HG02588 (cell line): ENCODE data around the gene RPS8.
"Not testable (repeated sequence)": the region's sequence is repeated elsewhere in the genome, so short reads cannot be mapped to it uniquely, and the experiment has no call there.

Experiments
- ATAC-seq: cut with Tn5 transposase; IDR thresholded peaks from one replicate; pipeline ENCODE4 v1.9.1; 2021; ENCODE audit warnings: mild to moderate bottlenecking, moderate library complexity; ENCODE audit not compliant: unreplicated experiment

RPS8 gene

GRCh38 chr1:44780583-44781121 lies 5.3 kb downstream of the RPS8 start:
- no peak for ATAC-seq

- ATAC-seq: no peak
Measured at GRCh38 chr1:44783697-44784093, 8.4 kb downstream of the RPS8 start.

DNA sequence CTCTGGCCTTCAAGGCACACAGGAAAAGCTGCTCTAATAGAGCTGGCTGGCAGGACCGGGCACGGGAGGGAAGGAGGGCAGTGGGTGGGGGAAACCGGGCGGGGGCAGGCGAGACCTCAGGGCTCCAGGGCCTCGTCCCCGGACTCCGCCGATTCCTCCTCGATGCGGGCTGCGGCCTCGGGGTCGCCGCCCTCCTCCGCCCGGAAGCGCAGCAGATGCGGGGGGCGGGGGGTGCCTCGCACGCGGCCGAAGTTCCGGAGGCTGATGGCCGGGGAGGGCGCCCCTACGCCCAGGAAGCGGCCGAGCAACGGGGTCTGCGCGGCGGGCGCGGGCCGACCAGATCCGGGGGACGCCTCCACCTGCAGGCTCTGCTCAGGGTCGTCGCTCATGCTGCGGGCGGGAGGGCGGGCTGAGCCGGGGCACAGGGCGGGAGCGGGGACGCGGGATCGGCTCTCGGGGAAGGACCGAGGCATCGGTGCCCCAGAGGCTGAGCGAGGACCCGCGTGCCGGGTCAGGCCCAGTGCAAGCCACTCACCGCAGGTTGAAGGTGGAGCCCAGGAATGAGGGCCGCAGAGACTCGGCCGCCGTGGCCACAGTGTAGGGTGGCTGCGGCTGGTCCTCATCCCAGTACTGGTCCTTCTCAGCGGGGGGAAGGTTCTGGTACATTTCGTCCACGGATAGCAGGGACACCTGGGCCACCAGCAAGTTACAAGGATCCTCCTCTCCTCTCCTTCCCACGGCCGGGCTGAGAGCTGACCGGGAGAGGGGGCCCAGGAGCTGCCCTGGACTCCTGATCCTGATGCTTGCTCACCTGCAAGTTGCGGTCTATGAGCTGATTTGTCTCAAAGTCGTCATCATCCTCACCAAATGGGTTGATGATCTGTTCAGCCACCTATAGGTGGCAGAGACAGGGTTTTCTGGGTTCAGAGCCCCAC lies 9.0 kb downstream of the RPS8 start:
- ATAC-seq: no peak

DNA sequence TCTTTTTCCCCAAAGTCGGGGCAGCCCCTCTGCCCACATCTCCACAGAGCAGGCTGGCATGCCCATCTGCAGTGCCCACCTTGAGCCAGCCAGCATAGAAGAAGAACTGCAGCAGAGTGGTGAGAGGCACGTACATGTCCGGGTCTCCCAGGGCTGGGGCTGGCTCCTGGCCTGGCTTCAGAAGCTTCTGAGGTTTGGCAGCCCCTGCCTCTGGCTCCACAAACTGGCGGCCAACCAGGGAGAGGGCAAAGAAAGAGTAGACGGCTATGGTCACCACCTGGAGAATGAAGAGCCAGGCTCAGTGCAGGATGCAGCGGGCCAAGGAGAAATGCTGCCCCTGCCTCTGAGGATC lies 9.7 kb downstream of the RPS8 start:
- ATAC-seq: no peak

- no peak for ATAC-seq
Measured at GRCh38 chr1:44785501-44786137, 10.3 kb downstream of the RPS8 start.

GRCh38 chr1:44786138-44786840 lies 10.9 kb downstream of the RPS8 start:
- no peak for ATAC-seq

GRCh38 chr1:44786841-44787426 lies 11.6 kb downstream of the RPS8 start:
- no peak for ATAC-seq

DNA sequence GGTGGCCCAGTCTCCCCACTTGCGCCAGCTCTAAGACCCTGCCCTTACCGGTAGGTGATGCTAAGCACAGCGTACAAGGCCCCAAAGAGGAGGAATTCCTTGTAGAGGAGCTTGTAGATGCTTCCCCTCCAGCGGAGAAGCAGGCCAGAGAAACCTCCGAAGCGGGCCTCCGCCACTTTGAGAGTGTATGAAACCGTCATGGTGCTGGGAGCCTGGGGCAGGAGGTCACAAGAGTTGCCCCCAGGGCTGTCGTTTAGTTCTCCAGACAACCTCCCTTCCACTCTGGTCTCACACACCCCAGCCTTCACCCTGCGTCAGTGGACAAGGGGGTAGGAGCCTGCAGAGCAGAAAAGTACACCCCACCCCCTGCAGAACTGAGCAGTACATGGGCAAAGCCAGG lies 12.2 kb downstream of the RPS8 start:
- no peak for ATAC-seq

DNA sequence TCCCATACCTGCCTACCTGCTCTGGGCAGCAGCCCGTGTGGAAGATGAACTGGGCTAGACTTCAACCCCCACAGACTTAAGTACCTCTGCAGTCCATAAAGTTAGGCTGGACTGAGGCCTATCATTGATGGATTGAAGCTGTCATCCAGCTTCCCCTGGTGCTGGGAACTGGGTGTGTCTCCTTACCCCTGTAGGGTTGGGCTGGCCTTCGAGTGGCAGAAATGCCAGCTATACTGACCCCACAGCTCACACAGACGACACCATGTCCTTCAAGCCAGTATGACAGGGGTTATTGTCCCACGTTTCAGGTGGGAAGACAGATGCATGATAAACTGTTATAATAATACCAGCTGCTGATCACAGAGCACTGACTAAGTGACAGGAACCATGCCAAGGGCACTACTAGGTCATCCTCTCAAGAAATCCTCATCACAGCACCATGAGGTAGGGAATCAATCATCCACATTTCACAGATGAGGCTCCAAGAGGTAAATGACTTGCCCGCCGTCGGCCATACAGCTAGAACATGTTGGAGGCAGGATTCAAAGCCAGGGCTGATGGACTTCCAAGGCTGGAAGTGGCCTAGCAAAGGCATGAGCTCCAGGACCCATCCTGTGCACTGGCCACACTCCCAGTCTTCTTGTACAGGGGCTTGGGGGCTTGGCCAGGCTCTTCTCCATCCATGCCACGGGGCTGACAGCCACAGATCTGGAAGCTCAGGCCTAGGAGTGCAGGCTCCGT lies 12.9 kb downstream of the RPS8 start, which contains the start of gene BEST4:
BEST4 (minus strand) TSS at position 51 of the 741 bp plus-strand sequence. CDS start 465 bp downstream, outside the sequence.
- no peak for ATAC-seq

DNA sequence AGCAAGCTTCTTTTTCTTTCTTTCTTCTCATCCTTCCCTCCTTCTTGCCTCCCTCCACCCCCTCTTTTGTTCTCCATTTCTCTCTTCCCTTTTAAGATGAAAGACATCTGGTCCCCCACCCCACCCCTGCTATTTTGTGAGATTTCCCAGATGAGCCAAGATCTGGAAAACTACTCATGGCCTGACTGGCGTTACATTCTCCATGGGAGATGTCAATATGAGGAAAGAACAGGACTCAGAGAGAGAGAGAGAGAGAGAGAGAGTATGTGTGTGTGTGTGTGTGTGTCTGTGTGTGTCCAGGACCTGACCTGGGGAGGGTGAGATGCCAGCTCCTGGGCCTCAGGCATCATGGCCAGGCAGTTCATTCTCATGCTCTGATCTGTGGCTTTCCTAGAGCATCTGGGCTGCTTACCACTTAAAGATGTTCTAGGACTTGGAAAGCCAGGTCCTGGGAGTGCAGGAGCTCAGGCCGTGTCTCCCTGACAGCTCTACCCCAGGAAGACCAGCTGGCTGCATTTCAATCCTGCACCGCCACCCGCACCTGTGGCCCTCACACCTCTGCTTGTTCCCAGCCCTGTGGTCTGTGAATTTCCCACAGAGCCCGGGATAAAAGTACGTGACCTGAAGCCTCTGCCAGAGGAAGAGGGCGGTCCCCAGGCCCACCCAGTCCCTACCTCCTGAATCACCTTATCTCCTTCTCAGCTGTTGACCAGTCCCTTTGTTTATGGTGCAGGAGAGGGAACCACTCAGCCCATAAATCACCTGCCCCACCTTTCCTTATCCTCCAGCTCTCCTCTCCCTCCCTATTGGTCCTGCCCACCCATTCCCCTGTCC lies 15.8 kb downstream of the RPS8 start:
- no peak for ATAC-seq

GRCh38 chr1:44792736-44793502 lies 17.6 kb downstream of the RPS8 start:
- ATAC-seq: no peak

GRCh38 chr1:44797886-44798285 lies 22.5 kb downstream of the RPS8 start:
- ATAC-seq: not testable (repeated sequence)

DNA sequence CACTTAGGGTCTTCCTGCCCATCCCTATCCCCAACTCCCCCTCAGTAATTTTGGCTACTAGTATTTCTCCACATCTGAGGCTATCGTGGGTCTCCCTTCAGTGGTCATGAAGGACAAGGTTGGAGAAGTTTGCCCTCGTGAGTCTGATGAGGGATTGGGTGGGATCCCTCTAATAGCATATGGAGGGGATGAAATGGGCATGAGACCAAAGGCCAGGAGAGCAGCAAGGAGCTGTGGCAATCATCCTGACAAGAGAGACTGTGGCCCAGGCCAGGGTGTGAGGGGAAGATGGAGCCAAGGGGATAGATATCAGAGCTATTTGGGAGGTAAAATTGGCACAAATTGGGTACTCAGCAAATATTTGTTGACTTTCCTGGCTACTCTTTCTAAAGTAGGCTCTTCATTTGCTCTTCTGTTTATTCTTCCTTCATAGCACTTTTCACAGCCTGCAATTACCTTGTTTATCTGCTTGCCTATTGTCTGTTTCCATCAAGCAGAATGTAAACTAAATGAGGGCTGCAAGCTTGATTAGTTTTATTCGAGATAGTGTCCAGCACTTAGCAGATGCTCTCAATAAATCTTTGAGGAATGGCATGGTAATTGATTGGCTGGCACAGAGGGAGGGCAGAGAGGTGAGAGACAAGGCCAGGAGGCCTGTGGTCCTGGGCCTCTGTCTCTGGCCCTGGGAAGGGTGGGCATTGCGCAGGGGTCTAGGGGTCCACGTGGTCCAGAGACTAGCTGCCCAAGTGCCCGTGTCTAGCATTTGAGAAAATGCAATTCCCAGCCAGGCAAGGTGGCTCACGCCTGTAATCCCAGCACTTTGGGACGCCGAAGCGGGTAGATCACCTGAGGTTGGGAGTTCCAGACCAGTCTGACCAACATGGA lies 23.4 kb downstream of the RPS8 start:
- ATAC-seq: no peak

- ATAC-seq: peak; percentile 78
Measured at GRCh38 chr1:44799770-44800584, 24.6 kb downstream of the RPS8 start, which contains the start of gene PLK3. TSS of gene PLK3 (plus strand) at chr1:44800377. CDS start at chr1:44800464, 87 bp downstream.

DNA sequence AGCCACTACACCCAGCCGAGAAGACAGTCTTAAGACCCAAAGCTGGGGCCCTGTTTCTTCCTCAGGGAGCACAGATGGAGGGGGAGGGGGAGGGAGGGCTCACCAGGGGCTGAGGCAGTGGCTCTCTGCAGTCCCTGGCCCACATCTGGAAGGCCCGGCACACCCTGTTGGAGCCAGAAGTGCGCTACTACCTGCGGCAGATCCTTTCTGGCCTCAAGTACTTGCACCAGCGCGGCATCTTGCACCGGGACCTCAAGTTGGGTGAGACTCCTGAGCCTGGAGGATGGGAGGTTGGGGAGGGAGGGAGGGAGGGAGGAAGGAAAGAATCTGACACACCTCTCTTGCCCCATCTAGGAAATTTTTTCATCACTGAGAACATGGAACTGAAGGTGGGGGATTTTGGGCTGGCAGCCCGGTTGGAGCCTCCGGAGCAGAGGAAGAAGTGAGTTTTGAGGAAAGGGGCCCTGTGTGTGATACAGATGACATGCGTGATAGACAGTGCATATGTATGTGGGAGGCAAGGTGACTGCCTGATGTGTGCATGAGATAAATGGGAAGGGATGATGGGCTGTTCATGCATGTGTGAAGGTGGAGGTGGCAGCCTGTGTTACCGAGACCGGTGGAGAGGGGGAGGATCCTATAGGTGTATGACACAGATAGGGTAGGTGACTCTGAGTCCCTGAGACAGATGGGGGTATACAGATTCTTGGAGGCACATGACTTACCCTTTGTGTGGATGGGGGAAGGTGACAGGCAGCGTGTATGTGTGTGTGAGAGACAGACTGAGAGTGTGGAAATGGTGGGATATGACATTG lies 26.4 kb downstream of the RPS8 start:
- ATAC-seq: no peak
